Stomach (tissue), 4 donors: ENCODE results near the gene BRSK2.

Experiments
- POLR2A ChIP-seq, 4 donors: fragments of 450-650 bp; IDR thresholded peaks; one replicate each; pipeline ENCODE4 v1.6.1; 2016; ENCODE audit warnings: antibody characterized with exemption in 4 of 4, control low read depth in 2 of 4, mild to moderate bottlenecking in 1 of 4, moderate library complexity in 1 of 4
- TF ChIP-seq, protein P1 (sequence below), 7 experiments: fragments of 450-650 bp in 4 of 7; fragments of 200-600 bp in 3 of 7; sonication (generic) in 3 of 7; IDR thresholded peaks; one replicate each; pipeline ENCODE4 v1.5.1; 2016 to 2019; ENCODE audit warnings: antibody characterized with exemption in 7 of 7, control low read depth in 2 of 7, mild to moderate bottlenecking in 1 of 7

DNA sequence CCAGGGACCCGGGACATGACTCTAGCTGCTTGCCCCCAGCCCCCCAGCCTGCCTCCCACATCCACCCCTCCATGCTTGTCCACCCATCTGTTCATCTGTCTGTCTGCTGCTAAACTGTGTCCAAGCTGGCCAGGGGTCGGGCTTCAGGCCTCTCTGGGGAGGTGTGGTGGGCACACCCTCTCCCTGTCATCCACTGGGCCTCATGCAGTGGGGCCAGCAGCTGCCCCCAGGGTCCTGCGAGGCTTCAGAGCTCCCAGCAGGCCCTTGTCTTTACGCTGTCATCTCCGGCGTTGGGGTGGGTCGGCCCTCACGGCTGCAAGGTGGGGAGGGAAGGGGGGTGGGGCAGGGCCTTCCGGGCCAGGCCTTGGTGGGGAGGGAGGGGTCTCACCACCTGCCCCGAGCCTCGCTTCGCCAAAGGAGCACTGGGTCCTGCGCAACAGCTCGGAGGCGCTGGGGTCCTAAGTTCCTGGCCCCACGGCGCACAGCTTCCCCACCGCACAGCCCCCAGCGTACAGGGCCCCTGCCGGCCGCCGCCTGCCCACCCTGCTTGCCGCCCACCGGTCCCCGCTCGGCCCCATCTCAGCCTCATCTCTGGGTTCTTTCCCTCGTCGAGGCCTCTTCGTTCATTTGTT lies 70.1 kb downstream of the BRSK2 start:
- TF ChIP-seq, protein P1, sequence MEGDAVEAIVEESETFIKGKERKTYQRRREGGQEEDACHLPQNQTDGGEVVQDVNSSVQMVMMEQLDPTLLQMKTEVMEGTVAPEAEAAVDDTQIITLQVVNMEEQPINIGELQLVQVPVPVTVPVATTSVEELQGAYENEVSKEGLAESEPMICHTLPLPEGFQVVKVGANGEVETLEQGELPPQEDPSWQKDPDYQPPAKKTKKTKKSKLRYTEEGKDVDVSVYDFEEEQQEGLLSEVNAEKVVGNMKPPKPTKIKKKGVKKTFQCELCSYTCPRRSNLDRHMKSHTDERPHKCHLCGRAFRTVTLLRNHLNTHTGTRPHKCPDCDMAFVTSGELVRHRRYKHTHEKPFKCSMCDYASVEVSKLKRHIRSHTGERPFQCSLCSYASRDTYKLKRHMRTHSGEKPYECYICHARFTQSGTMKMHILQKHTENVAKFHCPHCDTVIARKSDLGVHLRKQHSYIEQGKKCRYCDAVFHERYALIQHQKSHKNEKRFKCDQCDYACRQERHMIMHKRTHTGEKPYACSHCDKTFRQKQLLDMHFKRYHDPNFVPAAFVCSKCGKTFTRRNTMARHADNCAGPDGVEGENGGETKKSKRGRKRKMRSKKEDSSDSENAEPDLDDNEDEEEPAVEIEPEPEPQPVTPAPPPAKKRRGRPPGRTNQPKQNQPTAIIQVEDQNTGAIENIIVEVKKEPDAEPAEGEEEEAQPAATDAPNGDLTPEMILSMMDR (IDR thresholded peaks at IDR 0.05) = no peak
- no peak for TF ChIP-seq POLR2A (IDR thresholded peaks at IDR 0.05)
